Right cardiac atrium (tissue), 5 donors: ENCODE results near the gene HRH4. TPM values are rescaled to one million over a fixed set of nuclear protein-coding genes. Genes with fewer than 3 reads are reported as not detected.

Source experiments
- ATAC-seq, 2 donors: fragments of 200-7000 bp; cut with Tn5 transposase; one replicate each; pipeline versions ENCODE4 v1.8.0 to v1.9.1; 2020; ENCODE audit warnings: moderate library complexity in 2 of 2, mild to moderate bottlenecking in 1 of 2
- DNase-seq, 3 donors: peaks; one replicate each; pipeline ENCODE4 v3.0.0-alpha.2; 2020
- H3K27ac ChIP-seq: one replicate; pipeline ENCODE4 v1.5.1; 2013; ENCODE audit warnings: mild to moderate bottlenecking, low read length, control low read depth, moderate library complexity
- H3K27me3 ChIP-seq: one replicate; pipeline ENCODE4 v1.6.1; 2013; ENCODE audit not compliant: control insufficient read depth, insufficient read depth
- H3K4me1 ChIP-seq: one replicate; pipeline ENCODE4 v1.6.1; 2013; ENCODE audit warnings: low read length; ENCODE audit not compliant: control insufficient read depth, insufficient read depth
- H3K4me3 ChIP-seq: one replicate; pipeline ENCODE4 v1.5.1; 2013; ENCODE audit warnings: low read length, control low read depth
- H3K9me3 ChIP-seq: one replicate; pipeline ENCODE4 v1.6.1; 2013; ENCODE audit warnings: low read length; ENCODE audit not compliant: control insufficient read depth
- WGBS: extraction: QIAGEN DNeasy Blood & Tissue Kit; methylation state at CpG from one replicate; pipeline ENCODE4 v1.1.7; 2013; 5-methylcytosine and 5-hydroxymethylcytosine counted together
- intact Hi-C, 4 donors: fragments of 100-400 bp; cut with DNase I; formaldehyde crosslinking; loops; one replicate each; pipeline versions ENCODE4 v1.11.0 to v1.14.0; 2022 to 2023
- polyA plus RNA-seq: library from polyadenylated mRNA; stranded (reverse); fragments of 200-250 nt; gene quantifications from one replicate; pipeline ENCODE4 v1.2.3, GENCODE V29; 2013
- total RNA-seq, 4 donors: library from RNA; stranded (reverse); fragmentation: NEBNext Ultra II Directional; extraction: Animal tissue kit (Norgen Biotek cat#: 25700); gene quantifications; one replicate each; pipeline ENCODE4 v1.2.1, GENCODE V29; 2021
- donor health status: healthy with polysubstance abuse.
- donor health status: DM: no; HTN: yes; CAD: no.
- donor health status: DM: no; HTN: no; CAD: no.
- donor health status: DM: no; HTN: yes; CAD: no; lungs with severe emphysema.
- donor health status: DM: yes; HTN: yes; CAD: no.

The HRH4 gene
- total and polyA plus RNA-seq, 5 donors, result not detected

GRCh38 chr18:24490539-24490938 lies 30.1 kb downstream of the HRH4 start:
- intact Hi-C loops, result no loop called here
- Histone ChIP-seq H3K27ac (no peak overlapping the region), H3K9me3 (no peaks in the 10 kb centered on the region), H3K4me3 (no peak overlapping the region), H3K4me1 (no peaks in the 10 kb centered on the region), H3K27me3 (no peaks in the 10 kb centered on the region)
- ATAC-seq, result no peak
- 36% methylated on average over 4 of the region's 4 CpGs for WGBS
- DNase-seq, result no peak

- Histone ChIP-seq H3K4me3 (no peak overlapping the region), H3K27ac (no peak overlapping the region), H3K9me3 (no peaks in the 10 kb centered on the region), H3K27me3 (no peaks in the 10 kb centered on the region), H3K4me1 (no peaks in the 10 kb centered on the region)
- DNase-seq, result no peak
- intact Hi-C loops, result no loop called here
- WGBS, result 76% methylated on average over 21 of the region's 21 CpGs
- no peak for ATAC-seq
Observed at GRCh38 chr18:24491927-24492834, 31.7 kb downstream of the HRH4 start.

- intact Hi-C loops, result no loop called here
- DNase-seq (no peak), ATAC-seq (no peak)
- no peaks in the 10 kb centered on the region for H3K4me1 ChIP-seq
- H3K9me3 ChIP-seq, result no peaks in the 10 kb centered on the region
- WGBS, result 84% methylated on average over 2 of the region's 2 CpGs
- H3K4me3 ChIP-seq, result no peak overlapping the region
- no peak overlapping the region for H3K27ac ChIP-seq
- no peaks in the 10 kb centered on the region for H3K27me3 ChIP-seq
Observed at GRCh38 chr18:24494586-24494985, 34.1 kb downstream of the HRH4 start.

GRCh38 chr18:24497031-24497754 lies 36.8 kb downstream of the HRH4 start:
- intact Hi-C loops, result no loop called here
- WGBS, result 63% methylated on average over 1 of the region's 1 CpG
- no peak for DNase-seq

GRCh38 chr18:24499814-24500213 lies 39.4 kb downstream of the HRH4 start:
- Histone ChIP-seq H3K9me3 (no peaks in the 10 kb centered on the region), H3K27ac (no peak overlapping the region), H3K27me3 (no peaks in the 10 kb centered on the region), H3K4me3 (no peak overlapping the region), H3K4me1 (no peaks in the 10 kb centered on the region)
- 49% methylated on average over 5 of the region's 5 CpGs for WGBS
- ATAC-seq (no peak), DNase-seq (no peak)
- intact Hi-C loops, result no loop called here

More at GRCh38 chr18:24497031-24497754, 36.8 kb downstream of the HRH4 start:
- no peaks in the 10 kb centered on the region for H3K4me1 ChIP-seq
- no peaks in the 10 kb centered on the region for H3K27me3 ChIP-seq
- ATAC-seq, result no peak
- H3K27ac ChIP-seq, result no peak overlapping the region
- no peaks in the 10 kb centered on the region for H3K9me3 ChIP-seq
- no peak overlapping the region for H3K4me3 ChIP-seq

- H3K4me3 ChIP-seq, result no peak overlapping the region
- WGBS, result 89% methylated on average over 2 of the region's 2 CpGs
- H3K27me3 ChIP-seq, result no peaks in the 10 kb centered on the region
- no peaks in the 10 kb centered on the region for H3K4me1 ChIP-seq
- DNase-seq, result no peak
- intact Hi-C loops, result no loop called here
- no peak overlapping the region for H3K27ac ChIP-seq
- ATAC-seq, result no peak
- no peaks in the 10 kb centered on the region for H3K9me3 ChIP-seq
Observed at GRCh38 chr18:24500217-24500616, 39.8 kb downstream of the HRH4 start.

GRCh38 chr18:24500766-24501165 lies 40.3 kb downstream of the HRH4 start:
- Histone ChIP-seq H3K9me3 (no peaks in the 10 kb centered on the region), H3K27me3 (no peaks in the 10 kb centered on the region), H3K4me3 (no peak overlapping the region), H3K4me1 (no peaks in the 10 kb centered on the region), H3K27ac (no peak overlapping the region)
- WGBS, result 83% methylated on average over 6 of the region's 6 CpGs
- DNase-seq (no peak), ATAC-seq (no peak)
- intact Hi-C loops, result no loop called here

- DNase-seq (no peak), ATAC-seq (no peak)
- Histone ChIP-seq H3K9me3 (no peaks in the 10 kb centered on the region), H3K27ac (no peak overlapping the region), H3K4me1 (no peaks in the 10 kb centered on the region), H3K4me3 (no peak overlapping the region), H3K27me3 (no peaks in the 10 kb centered on the region)
- WGBS, result 87% methylated on average over 7 of the region's 7 CpGs
- intact Hi-C loops, result no loop called here
Observed at GRCh38 chr18:24502667-24503523, 42.5 kb downstream of the HRH4 start.

GRCh38 chr18:24504401-24504800 lies 44.0 kb downstream of the HRH4 start:
- 90% methylated on average over 4 of the region's 4 CpGs for WGBS
- H3K4me3 ChIP-seq, result no peak overlapping the region
- no peaks in the 10 kb centered on the region for H3K4me1 ChIP-seq
- H3K9me3 ChIP-seq, result no peaks in the 10 kb centered on the region
- DNase-seq (no peak), ATAC-seq (no peak)
- intact Hi-C loops, result no loop called here
- H3K27ac ChIP-seq, result no peak overlapping the region
- no peaks in the 10 kb centered on the region for H3K27me3 ChIP-seq

GRCh38 chr18:24506175-24506574 lies 45.7 kb downstream of the HRH4 start:
- Histone ChIP-seq H3K4me1 (no peaks in the 10 kb centered on the region), H3K27ac (no peak overlapping the region), H3K4me3 (no peak overlapping the region), H3K27me3 (no peaks in the 10 kb centered on the region), H3K9me3 (no peaks in the 10 kb centered on the region)
- 94% methylated on average over 6 of the region's 6 CpGs for WGBS
- no peak for DNase-seq
- no peak for ATAC-seq
- intact Hi-C loops, result no loop called here

GRCh38 chr18:24509435-24509834 lies 49.0 kb downstream of the HRH4 start:
- ATAC-seq (no peak), DNase-seq (no peak)
- WGBS, result 94% methylated on average over 1 of the region's 1 CpG
- Histone ChIP-seq H3K27me3 (no peaks in the 10 kb centered on the region), H3K4me1 (no peaks in the 10 kb centered on the region), H3K4me3 (no peak overlapping the region), H3K27ac (no peak overlapping the region), H3K9me3 (no peaks in the 10 kb centered on the region)
- intact Hi-C loops, result no loop called here
